Tibial artery (tissue), 4 donors: Measurements from ENCODE around the gene RAB11FIP2.

Experiments used
- DNase-seq, 2 donors: peaks; one replicate each; pipeline ENCODE4 v3.0.0-alpha.2; 2019
- H3K27ac ChIP-seq, 2 donors: fragments of 200-600 bp; sonication (generic) in 1 of 2; 1 replicate in 1 of 2; 2 replicates in 1 of 2; pipeline ENCODE4 v1.5.1; 2018 to 2019; ENCODE audit warnings: mild to moderate bottlenecking in 1 of 2
- H3K27me3 ChIP-seq, 2 donors: fragments of 200-600 bp; sonication (generic) in 1 of 2; one replicate each; pipeline versions ENCODE4 v1.5.1 to v1.6.0; 2016 to 2019
- H3K36me3 ChIP-seq, 3 donors: fragments of 200-600 bp; sonication (generic) in 2 of 3; one replicate each; pipeline ENCODE4 v1.5.1; 2016 to 2019; ENCODE audit warnings: mild to moderate bottlenecking in 2 of 3
- H3K4me1 ChIP-seq, 4 donors: fragments of 200-600 bp; sonication (generic) in 2 of 4; 1 replicate in 3 of 4; 2 replicates in 1 of 4; pipeline ENCODE4 v1.5.1; 2016 to 2019
- H3K4me3 ChIP-seq, 2 donors: fragments of 200-600 bp; sonication (generic) in 1 of 2; 1 replicate in 1 of 2; 2 replicates in 1 of 2; pipeline ENCODE4 v1.5.1; 2018 to 2019; ENCODE audit warnings: mild to moderate bottlenecking in 2 of 2
- H3K9me3 ChIP-seq, 3 donors: fragments of 200-600 bp; sonication (generic) in 1 of 3; one replicate each; pipeline ENCODE4 v1.5.1; 2016 to 2019
- CTCF ChIP-seq, 2 experiments: fragments of 200-600 bp in 1 of 2; fragments of 450-650 bp in 1 of 2; IDR thresholded peaks; one replicate each; pipeline ENCODE4 v1.5.1; 2017 to 2019; ENCODE audit warnings: antibody characterized with exemption in 2 of 2, mild to moderate bottlenecking in 1 of 2, moderate library complexity in 1 of 2
- intact Hi-C: fragments of 100-400 bp; cut with DNase I; formaldehyde crosslinking; loops from one replicate; pipeline ENCODE4 v1.15.0; 2023; ENCODE audit warnings: low total_unique reads

RAB11FIP2 gene

GRCh38 chr10:117983961-117984360, 62.8 kb downstream of the RAB11FIP2 start:
- Histone ChIP-seq H3K4me3 (no peak overlapping the region), H3K36me3 (no peaks in the 10 kb centered on the region), H3K9me3 (no peaks in the 10 kb centered on the region), H3K27me3 (no peaks in the 10 kb centered on the region), H3K4me1 (no peaks in the 10 kb centered on the region), H3K27ac (no peak overlapping the region)
- DNase-seq: no peak
- no peak for TF ChIP-seq CTCF (IDR thresholded peaks at IDR 0.05)
- intact Hi-C loops: no loop called here

GRCh38 chr10:117980755-117981702, 65.7 kb downstream of the RAB11FIP2 start:
- Histone ChIP-seq H3K27ac (no peak overlapping the region), H3K4me3 (no peak overlapping the region)
- intact Hi-C loops: no loop called here

GRCh38 chr10:117980216-117980615, 66.5 kb downstream of the RAB11FIP2 start:
- Histone ChIP-seq H3K9me3 (no peaks in the 10 kb centered on the region), H3K4me3 (no peak overlapping the region), H3K36me3 (peaks cover 0 to 4% (median 0%) of the 10 kb centered on the region in 3 donors), H3K27ac (no peak overlapping the region), H3K27me3 (no peaks in the 10 kb centered on the region), H3K4me1 (no peaks in the 10 kb centered on the region)
- intact Hi-C loops: no loop called here
- no peak for DNase-seq
- no peak for TF ChIP-seq CTCF (IDR thresholded peaks at IDR 0.05)

More at GRCh38 chr10:117980755-117981702, 65.7 kb downstream of the RAB11FIP2 start:
- H3K36me3 ChIP-seq: peaks cover 0 to 4% (median 0%) of the 10 kb centered on the region in 3 donors
- DNase-seq: no peak
- TF ChIP-seq CTCF (IDR thresholded peaks at IDR 0.05): no peak
- H3K27me3 ChIP-seq: no peaks in the 10 kb centered on the region
- H3K4me1 ChIP-seq: no peaks in the 10 kb centered on the region
- no peaks in the 10 kb centered on the region for H3K9me3 ChIP-seq

- intact Hi-C loops: no loop called here
- TF ChIP-seq CTCF (IDR thresholded peaks at IDR 0.05): no peak
- H3K27ac ChIP-seq: no peak overlapping the region
- DNase-seq: no peak
- H3K9me3 ChIP-seq: no peaks in the 10 kb centered on the region
- no peaks in the 10 kb centered on the region for H3K27me3 ChIP-seq
- no peaks in the 10 kb centered on the region for H3K4me1 ChIP-seq
- no peak overlapping the region for H3K4me3 ChIP-seq
- peaks cover 0 to 3% (median 0%) of the 10 kb centered on the region in 3 donors for H3K36me3 ChIP-seq
These were observed 74.4 kb downstream of the RAB11FIP2 start for GRCh38 chr10:117972168-117972837.

- DNase-seq: no peak
- H3K27me3 ChIP-seq: no peaks in the 10 kb centered on the region
- no peaks in the 10 kb centered on the region for H3K4me1 ChIP-seq
- no peak for TF ChIP-seq CTCF (IDR thresholded peaks at IDR 0.05)
- no peaks in the 10 kb centered on the region for H3K36me3 ChIP-seq
- no peak overlapping the region for H3K4me3 ChIP-seq
- H3K27ac ChIP-seq: no peak overlapping the region
- intact Hi-C loops: no loop called here
- no peaks in the 10 kb centered on the region for H3K9me3 ChIP-seq
These were observed 75.8 kb downstream of the RAB11FIP2 start for GRCh38 chr10:117970962-117971361.
